Raji (cell line): ENCODE data around the gene IGSF21.

Experiments
- POLR2A ChIP-seq: IDR thresholded peaks from 2 replicates; pipeline ENCODE4 v1.6.1; 2011; ENCODE audit warnings: low read depth, low read length, control low read depth; ENCODE audit not compliant: insufficient read depth

The IGSF21 gene

DNA sequence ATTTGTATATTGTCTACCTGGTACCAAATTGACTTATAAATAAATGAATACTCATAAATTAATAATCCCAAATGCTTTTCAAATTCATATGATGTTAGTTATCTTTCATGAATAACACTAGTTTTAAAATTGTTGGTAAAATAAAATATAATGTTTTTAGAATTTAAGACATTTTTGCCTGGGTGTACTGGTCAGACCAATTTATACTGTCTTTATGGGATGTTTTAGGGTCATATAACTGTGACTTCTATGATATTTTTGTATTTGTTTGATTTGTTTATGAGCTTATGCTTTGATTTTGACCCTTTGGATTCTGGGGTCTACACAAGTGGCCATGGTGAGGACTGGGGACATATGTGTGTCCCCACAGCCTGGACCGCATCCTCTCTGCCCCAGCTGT, 319.0 kb downstream of the IGSF21 start:
- no peak for TF ChIP-seq POLR2A
